Astrocyte (in vitro differentiated cells and primary cell): ENCODE data around the gene NF2. TPM values are rescaled to one million over a fixed set of nuclear protein-coding genes. Genes with fewer than 3 reads are reported as not detected.

ENCODE experiments used
- DNase-seq: peaks from one replicate; pipeline ENCODE4 v3.0.0-alpha.2; 2010; ENCODE audit warnings: low read depth
- FAIRE-seq: peaks from 2 replicates; lab custom pipeline; 2011; peaks lifted over from hg19 to GRCh38; lab: Jason Lieb, UNC
- H2AFZ ChIP-seq: 2 replicates; pipeline ENCODE4 v1.6.0; 2012; ENCODE audit warnings: low read depth, low read length, inconsistent platforms
- H3K27ac ChIP-seq: 2 replicates; pipeline ENCODE4 v1.5.1; 2011; ENCODE audit warnings: low read depth, low read length, inconsistent platforms
- H3K27me3 ChIP-seq: 2 replicates; pipeline ENCODE4 v1.6.0; 2011; ENCODE audit warnings: low read length, inconsistent platforms; ENCODE audit not compliant: insufficient read depth
- H3K36me3 ChIP-seq: 2 replicates; pipeline ENCODE4 v1.5.1; 2011; ENCODE audit warnings: low read length, inconsistent platforms; ENCODE audit not compliant: insufficient read depth
- H3K4me1 ChIP-seq: 2 replicates; pipeline ENCODE4 v1.5.1; 2011; ENCODE audit warnings: low read length, inconsistent platforms; ENCODE audit not compliant: insufficient read depth
- H3K4me2 ChIP-seq: 2 replicates; pipeline ENCODE4 v1.6.0; 2012; ENCODE audit warnings: low read length, inconsistent platforms
- H3K4me3 ChIP-seq: 2 replicates; pipeline ENCODE4 v1.5.1; 2011; ENCODE audit warnings: low read depth, mild to moderate bottlenecking, low read length, inconsistent platforms; ENCODE audit not compliant: insufficient read depth
- H3K79me2 ChIP-seq: 2 replicates; pipeline ENCODE4 v1.6.0; 2012; ENCODE audit warnings: mild to moderate bottlenecking, low read length, inconsistent platforms; ENCODE audit not compliant: insufficient read depth
- H3K9ac ChIP-seq: 2 replicates; pipeline ENCODE4 v1.6.0; 2012; ENCODE audit warnings: mild to moderate bottlenecking, low read length, inconsistent platforms
- H3K9me3 ChIP-seq: 2 replicates; pipeline ENCODE4 v1.5.1; 2012; ENCODE audit warnings: low read depth, mild to moderate bottlenecking, low read length, inconsistent platforms; ENCODE audit not compliant: insufficient read depth
- H4K20me1 ChIP-seq: 2 replicates; pipeline ENCODE4 v1.6.0; 2012; ENCODE audit warnings: low read length, inconsistent platforms; ENCODE audit not compliant: insufficient read depth
- H3K27ac Mint-ChIP-seq: one replicate; pipeline ENCODE4 v1.8.0; 2021; ENCODE audit warnings: mild to moderate bottlenecking, mixed read lengths; ENCODE audit not compliant: unreplicated experiment
- H3K27me3 Mint-ChIP-seq: one replicate; pipeline ENCODE4 v1.8.0; 2021; ENCODE audit warnings: low read depth, mixed read lengths; ENCODE audit not compliant: unreplicated experiment
- H3K36me3 Mint-ChIP-seq: one replicate; pipeline ENCODE4 v1.8.0; 2021; ENCODE audit warnings: low read depth, mixed read lengths; ENCODE audit not compliant: unreplicated experiment
- H3K4me1 Mint-ChIP-seq: one replicate; pipeline ENCODE4 v1.8.0; 2021; ENCODE audit warnings: low read depth, mixed read lengths; ENCODE audit not compliant: unreplicated experiment
- H3K4me3 Mint-ChIP-seq: one replicate; pipeline ENCODE4 v1.8.0; 2021; ENCODE audit warnings: mild to moderate bottlenecking, moderate library complexity, mixed read lengths; ENCODE audit not compliant: unreplicated experiment
- H3K9me3 Mint-ChIP-seq: one replicate; pipeline ENCODE4 v1.8.0; 2021; ENCODE audit warnings: mild to moderate bottlenecking, mixed read lengths; ENCODE audit not compliant: unreplicated experiment
- EZH2 ChIP-seq: IDR thresholded peaks from 2 replicates; pipeline ENCODE4 v1.6.1; 2012; ENCODE audit warnings: mild to moderate bottlenecking, low read length, inconsistent platforms; ENCODE audit not compliant: insufficient read depth
- total RNA-seq: library from RNA; stranded (reverse); gene quantifications from 2 replicates; pipeline ENCODE4 v1.2.1, GENCODE V29; 2021
- TF ChIP-seq, protein P1 (sequence below): IDR thresholded peaks from 2 replicates; pipeline ENCODE4 v1.5.1; 2011; ENCODE audit warnings: low read depth, mild to moderate bottlenecking, inconsistent platforms, low read length, moderate library complexity; ENCODE audit not compliant: insufficient read depth

NF2 gene
- total RNA-seq, 1 donor from 2014 or later: 93.4 TPM

DNA sequence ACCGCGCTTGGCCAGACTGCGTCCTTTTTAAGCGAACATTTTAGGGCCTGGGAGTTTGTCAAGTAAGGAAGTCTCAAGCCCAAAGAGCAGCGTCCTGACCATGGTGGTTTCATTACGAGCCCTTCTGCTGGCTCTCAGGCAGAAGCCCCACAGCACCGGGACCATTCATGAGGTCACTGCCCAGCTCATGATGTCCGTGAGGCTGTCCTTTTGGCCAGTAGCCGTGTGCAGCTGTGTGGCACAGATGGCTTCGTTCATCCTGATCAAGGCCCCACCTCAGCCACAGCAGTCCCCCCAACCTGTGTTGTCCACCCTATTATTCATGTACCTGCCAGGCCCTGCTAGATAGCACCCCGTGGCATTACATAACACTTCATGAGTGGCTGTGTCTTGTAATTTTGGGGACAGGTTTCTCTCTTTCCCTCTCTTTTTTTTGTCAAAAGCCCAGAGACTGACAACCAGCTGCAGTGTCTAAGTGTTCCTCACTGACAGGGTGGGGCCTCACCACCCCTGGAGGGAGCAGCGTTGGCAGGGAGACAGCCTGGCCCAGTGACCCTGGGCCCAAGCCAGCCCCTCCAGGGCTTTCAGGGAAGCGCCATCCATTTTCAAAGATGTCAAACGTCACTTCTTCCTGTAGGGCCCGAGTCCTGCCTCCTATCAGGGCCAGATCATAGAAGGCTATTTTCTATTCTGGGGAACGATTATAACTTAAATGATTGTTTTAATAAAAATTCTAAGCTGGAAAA is 94.6 kb downstream of the NF2 start:
- H3K9ac ChIP-seq: no peak overlapping the region
- Mint-ChIP-seq H3K4me1 (peaks cover 3% of the 10 kb centered on the region), H3K27me3 (peaks cover 9% of the 10 kb centered on the region), H3K27ac (no peak overlapping the region), H3K36me3 (peaks cover 11% of the 10 kb centered on the region), H3K4me3 (no peak overlapping the region), H3K9me3 (no peaks in the 10 kb centered on the region)
- peaks cover 8% of the 10 kb centered on the region for H3K36me3 ChIP-seq
- H3K79me2 ChIP-seq: no peaks in the 10 kb centered on the region
- H3K4me2 ChIP-seq: no peak overlapping the region
- H3K27ac ChIP-seq: no peak overlapping the region
- peaks cover 25% of the 10 kb centered on the region for H3K4me1 ChIP-seq
- no peak for DNase-seq
- no peak for FAIRE-seq
- H3K4me3 ChIP-seq: no peak overlapping the region
- H3K9me3 ChIP-seq: no peaks in the 10 kb centered on the region
- no peaks in the 10 kb centered on the region for H3K27me3 ChIP-seq
- TF ChIP-seq, protein P1, sequence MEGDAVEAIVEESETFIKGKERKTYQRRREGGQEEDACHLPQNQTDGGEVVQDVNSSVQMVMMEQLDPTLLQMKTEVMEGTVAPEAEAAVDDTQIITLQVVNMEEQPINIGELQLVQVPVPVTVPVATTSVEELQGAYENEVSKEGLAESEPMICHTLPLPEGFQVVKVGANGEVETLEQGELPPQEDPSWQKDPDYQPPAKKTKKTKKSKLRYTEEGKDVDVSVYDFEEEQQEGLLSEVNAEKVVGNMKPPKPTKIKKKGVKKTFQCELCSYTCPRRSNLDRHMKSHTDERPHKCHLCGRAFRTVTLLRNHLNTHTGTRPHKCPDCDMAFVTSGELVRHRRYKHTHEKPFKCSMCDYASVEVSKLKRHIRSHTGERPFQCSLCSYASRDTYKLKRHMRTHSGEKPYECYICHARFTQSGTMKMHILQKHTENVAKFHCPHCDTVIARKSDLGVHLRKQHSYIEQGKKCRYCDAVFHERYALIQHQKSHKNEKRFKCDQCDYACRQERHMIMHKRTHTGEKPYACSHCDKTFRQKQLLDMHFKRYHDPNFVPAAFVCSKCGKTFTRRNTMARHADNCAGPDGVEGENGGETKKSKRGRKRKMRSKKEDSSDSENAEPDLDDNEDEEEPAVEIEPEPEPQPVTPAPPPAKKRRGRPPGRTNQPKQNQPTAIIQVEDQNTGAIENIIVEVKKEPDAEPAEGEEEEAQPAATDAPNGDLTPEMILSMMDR: no peak
- no peak for TF ChIP-seq EZH2
- no peak overlapping the region for H2AFZ ChIP-seq
- peaks cover 39% of the 10 kb centered on the region for H4K20me1 ChIP-seq

DNA sequence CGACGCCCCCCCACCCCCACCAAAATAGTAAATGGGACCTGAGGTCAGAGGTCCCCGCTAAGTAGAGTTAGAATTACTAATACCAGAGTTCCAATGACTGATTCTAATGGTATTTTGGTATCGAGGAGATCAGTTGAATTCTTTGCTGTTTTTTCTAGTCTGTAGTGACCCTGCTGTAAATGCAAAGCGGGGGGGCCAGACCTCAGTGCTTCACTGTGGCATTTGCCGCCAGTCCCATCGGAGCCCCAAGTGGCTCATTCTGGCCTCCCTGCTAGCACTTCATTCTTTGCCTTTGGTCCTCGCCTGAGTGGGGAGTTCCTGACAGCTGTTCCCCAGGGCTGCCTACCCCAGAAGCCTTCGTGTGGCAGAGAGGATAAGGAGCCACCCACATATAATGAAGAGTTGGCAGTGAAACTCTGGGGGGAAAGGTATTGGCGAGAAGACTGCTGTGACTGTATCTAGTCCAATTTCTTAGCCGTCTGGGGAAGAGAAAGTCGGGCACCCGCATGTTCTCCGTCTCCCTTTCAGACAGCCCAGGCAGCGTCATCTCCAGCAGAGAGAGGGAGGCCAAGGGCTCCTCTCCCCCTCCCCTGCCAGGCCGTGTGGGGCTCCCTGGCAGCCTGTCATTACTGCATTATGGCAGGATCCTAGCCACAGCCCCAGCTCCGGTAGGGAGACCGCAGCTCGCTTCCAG is 96.9 kb downstream of the NF2 start:
- Histone ChIP-seq H3K4me1 (peaks cover 33% of the 10 kb centered on the region), H3K27ac (peak overlapping the region; percentile 36), H3K79me2 (no peaks in the 10 kb centered on the region), H3K9ac (peak overlapping the region; percentile 25), H3K36me3 (peaks cover 5% of the 10 kb centered on the region), H3K27me3 (no peaks in the 10 kb centered on the region), H3K4me3 (no peak overlapping the region), H4K20me1 (peaks cover 29% of the 10 kb centered on the region), H3K9me3 (no peaks in the 10 kb centered on the region), H2AFZ (no peak overlapping the region), H3K4me2 (peak overlapping the region; percentile 69)
- Mint-ChIP-seq H3K27me3 (peaks cover 22% of the 10 kb centered on the region), H3K4me3 (no peak overlapping the region), H3K4me1 (peaks cover 3% of the 10 kb centered on the region), H3K9me3 (no peaks in the 10 kb centered on the region), H3K36me3 (no peaks in the 10 kb centered on the region), H3K27ac (no peak overlapping the region)
- TF ChIP-seq, protein P1: no peak
- no peak for TF ChIP-seq EZH2
- DNase-seq: peak; percentile 47
- FAIRE-seq: no peak

DNA sequence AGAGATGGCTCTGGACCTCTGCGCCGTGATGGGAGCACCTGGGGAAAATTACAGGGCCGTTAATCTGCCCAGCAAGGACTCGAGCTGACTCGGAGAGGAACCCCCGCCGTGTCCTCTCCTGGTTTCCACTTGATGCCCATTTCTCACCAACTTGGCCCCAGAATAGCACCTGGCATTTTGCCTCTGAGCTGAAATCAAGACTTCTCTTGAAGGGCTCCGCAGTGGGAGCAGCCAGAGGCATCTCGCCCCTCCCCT is 97.4 kb downstream of the NF2 start:
- DNase-seq: no peak
- Histone ChIP-seq H3K27ac (no peak overlapping the region), H3K36me3 (peaks cover 5% of the 10 kb centered on the region), H3K4me2 (peak overlapping the region; percentile 69), H4K20me1 (peaks cover 25% of the 10 kb centered on the region), H3K9me3 (no peaks in the 10 kb centered on the region), H2AFZ (no peak overlapping the region), H3K4me1 (peaks cover 33% of the 10 kb centered on the region), H3K27me3 (no peaks in the 10 kb centered on the region), H3K9ac (peak overlapping the region; percentile 25), H3K4me3 (no peak overlapping the region), H3K79me2 (no peaks in the 10 kb centered on the region)
- peaks cover 3% of the 10 kb centered on the region for H3K4me1 Mint-ChIP-seq
- no peak for FAIRE-seq
- TF ChIP-seq EZH2: no peak
- H3K36me3 Mint-ChIP-seq: no peaks in the 10 kb centered on the region
- H3K27me3 Mint-ChIP-seq: peaks cover 23% of the 10 kb centered on the region
- H3K4me3 Mint-ChIP-seq: no peak overlapping the region
- H3K9me3 Mint-ChIP-seq: no peaks in the 10 kb centered on the region
- H3K27ac Mint-ChIP-seq: no peak overlapping the region
